MV-4-11 (cell line): ENCODE results near the gene FAN1.
A peak's percentile ranks its signal among the peaks of the same experiment; 100 is the strongest.

ENCODE experiments used
- DNase-seq: peaks from one replicate; lab custom pipeline; 2025; lab: John Stamatoyannopoulos, UW

Gene FAN1

GRCh38 chr15:30921106-30921505, 17.4 kb downstream of the FAN1 start:
- DNase-seq, result no peak

- DNase-seq, result no peak
Observed at GRCh38 chr15:30921781-30922479, 18.2 kb downstream of the FAN1 start.

GRCh38 chr15:30922480-30923311, 19.0 kb downstream of the FAN1 start:
- no peak for DNase-seq

- no peak for DNase-seq
Observed at GRCh38 chr15:30923429-30923828, 19.7 kb downstream of the FAN1 start.

GRCh38 chr15:30924353-30924752, 20.6 kb downstream of the FAN1 start:
- DNase-seq, result no peak

GRCh38 chr15:30925686-30926085, 22.0 kb downstream of the FAN1 start:
- DNase-seq, result no peak

GRCh38 chr15:30926161-30926560, 22.4 kb downstream of the FAN1 start:
- DNase-seq, result no peak

GRCh38 chr15:30927148-30927761, 23.5 kb downstream of the FAN1 start:
- DNase-seq, result no peak

- DNase-seq, result no peak
Observed at GRCh38 chr15:30928076-30928475, 24.4 kb downstream of the FAN1 start.

- no peak for DNase-seq
Observed at GRCh38 chr15:30929064-30929669, 25.5 kb downstream of the FAN1 start.

GRCh38 chr15:30929982-30930381, 26.3 kb downstream of the FAN1 start:
- DNase-seq, result no peak

- no peak for DNase-seq
Observed at GRCh38 chr15:30930422-30930821, 26.7 kb downstream of the FAN1 start.

GRCh38 chr15:30933293-30933692, 29.6 kb downstream of the FAN1 start:
- DNase-seq, result no peak

- DNase-seq, result no peak
Observed at GRCh38 chr15:30939161-30939560, 35.4 kb downstream of the FAN1 start.

GRCh38 chr15:30940359-30940758, 36.6 kb downstream of the FAN1 start:
- no peak for DNase-seq

- DNase-seq, result no peak
Observed at GRCh38 chr15:30941520-30941919, 37.8 kb downstream of the FAN1 start.

- no peak for DNase-seq
Observed at GRCh38 chr15:30943654-30944335, 40.1 kb downstream of the FAN1 start.

GRCh38 chr15:30953183-30953582, 49.5 kb downstream of the FAN1 start:
- DNase-seq, result peak; percentile 19

- DNase-seq, result peak; percentile 69
Observed at GRCh38 chr15:30953731-30954378, 50.1 kb downstream of the FAN1 start.

GRCh38 chr15:30954674-30955073, 51.0 kb downstream of the FAN1 start:
- no peak for DNase-seq
